ENCODE data around the gene APEH.

APEH gene

DNA sequence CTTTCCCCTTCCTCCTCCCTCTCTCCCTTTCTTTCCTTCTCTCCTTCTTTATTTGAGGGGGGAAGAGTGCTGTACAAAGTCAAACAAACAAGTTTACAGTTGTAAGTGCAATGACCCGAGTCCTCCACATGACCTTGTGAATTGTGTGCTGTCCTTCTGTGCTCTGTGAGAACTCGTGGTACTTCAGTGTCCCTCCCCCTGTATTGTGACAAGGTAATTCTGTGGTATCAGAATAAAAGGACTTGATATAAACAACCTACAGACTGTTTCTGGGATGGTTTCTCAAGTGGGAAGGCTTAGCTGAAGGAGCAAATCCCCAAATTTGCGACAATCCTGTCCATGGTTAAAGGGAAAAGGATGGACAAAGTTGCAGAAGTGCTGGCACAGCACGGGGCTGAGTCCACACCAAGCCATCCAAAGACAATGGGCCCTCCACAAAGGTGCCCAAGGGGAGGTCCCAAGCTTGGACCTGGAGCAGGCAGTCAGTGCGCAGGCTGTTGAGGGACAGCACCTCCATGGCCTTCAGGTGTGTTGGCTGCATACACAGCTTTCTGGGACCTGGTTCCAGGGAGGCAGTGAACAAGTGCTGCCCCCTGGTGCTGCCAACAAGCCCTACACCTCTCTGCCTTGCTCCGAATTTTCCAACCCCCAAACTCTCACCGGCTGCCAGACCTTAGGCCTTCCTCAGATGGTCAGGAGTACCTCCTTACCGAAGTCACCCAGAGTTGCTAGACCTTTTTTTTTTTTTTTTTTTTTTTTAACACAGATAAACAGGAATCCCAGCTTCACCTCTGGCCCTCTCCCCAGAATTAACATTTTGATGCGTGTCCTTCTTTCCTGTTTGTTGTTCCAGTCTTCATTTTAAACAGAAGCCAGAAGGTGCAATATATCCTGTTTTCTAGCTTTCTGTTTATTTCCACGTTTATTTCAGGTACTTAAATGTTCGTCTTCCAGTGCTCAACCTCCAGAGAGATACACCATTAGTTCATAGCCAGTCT is 2.6 kb upstream of the APEH start:
- no peak overlapping the region for H3K4me3 ChIP-seq (ENCODE audit: low read depth, low read length)

DNA sequence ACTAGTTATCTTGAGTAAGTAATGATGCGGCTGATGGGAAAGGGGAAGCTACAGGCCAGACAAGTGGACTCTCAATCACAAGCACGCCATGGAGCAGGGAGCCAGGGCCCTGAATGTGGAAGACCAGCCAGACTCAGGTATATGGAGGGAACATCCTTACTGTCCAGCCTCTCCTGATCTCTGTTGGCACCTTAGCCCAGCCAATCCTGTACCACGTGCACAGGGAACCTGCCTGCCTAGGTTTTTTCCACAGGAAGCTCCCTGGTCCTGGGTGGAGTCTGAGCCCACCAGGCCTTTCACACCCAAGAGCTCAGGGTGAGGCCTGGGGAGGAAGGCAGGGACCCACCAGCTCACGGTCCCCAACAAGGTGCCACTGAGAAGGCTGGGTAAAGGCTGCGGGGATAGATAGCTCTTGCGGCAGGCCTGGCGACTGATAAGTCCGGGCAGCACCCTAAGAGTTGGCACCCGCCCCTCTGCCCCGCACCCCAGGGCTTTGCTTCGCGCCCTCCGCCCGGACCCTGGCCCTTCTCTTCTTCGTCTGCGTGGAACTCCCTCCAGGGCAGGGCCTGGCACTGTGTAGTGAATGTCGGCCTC is 933 bp upstream of the APEH start:
- TF ChIP-seq, protein P1, sequence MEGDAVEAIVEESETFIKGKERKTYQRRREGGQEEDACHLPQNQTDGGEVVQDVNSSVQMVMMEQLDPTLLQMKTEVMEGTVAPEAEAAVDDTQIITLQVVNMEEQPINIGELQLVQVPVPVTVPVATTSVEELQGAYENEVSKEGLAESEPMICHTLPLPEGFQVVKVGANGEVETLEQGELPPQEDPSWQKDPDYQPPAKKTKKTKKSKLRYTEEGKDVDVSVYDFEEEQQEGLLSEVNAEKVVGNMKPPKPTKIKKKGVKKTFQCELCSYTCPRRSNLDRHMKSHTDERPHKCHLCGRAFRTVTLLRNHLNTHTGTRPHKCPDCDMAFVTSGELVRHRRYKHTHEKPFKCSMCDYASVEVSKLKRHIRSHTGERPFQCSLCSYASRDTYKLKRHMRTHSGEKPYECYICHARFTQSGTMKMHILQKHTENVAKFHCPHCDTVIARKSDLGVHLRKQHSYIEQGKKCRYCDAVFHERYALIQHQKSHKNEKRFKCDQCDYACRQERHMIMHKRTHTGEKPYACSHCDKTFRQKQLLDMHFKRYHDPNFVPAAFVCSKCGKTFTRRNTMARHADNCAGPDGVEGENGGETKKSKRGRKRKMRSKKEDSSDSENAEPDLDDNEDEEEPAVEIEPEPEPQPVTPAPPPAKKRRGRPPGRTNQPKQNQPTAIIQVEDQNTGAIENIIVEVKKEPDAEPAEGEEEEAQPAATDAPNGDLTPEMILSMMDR (IDR thresholded peaks at IDR 0.05; ENCODE audit: low read depth, low read length), result no peak
- no peak for DNase-seq
- Histone ChIP-seq H3K27me3 (no peaks in the 10 kb centered on the region), H3K9me3 (no peaks in the 10 kb centered on the region), H3K4me3 (ENCODE audit: low read depth, low read length) (peak overlapping the region; percentile 60), H3K4me1 (0 out of 2 replicates have a peak, but pooled peaks cover 3% of the 10 kb centered on the region), H3K36me3 (no peaks in the 10 kb centered on the region)

More for the DNA sequence above, 2.6 kb upstream of the APEH start:
- peak; percentile 66 for DNase-seq
- TF ChIP-seq, protein P1 (IDR thresholded peaks at IDR 0.05; ENCODE audit: low read depth, low read length), result peak; percentile 77
- 0 out of 2 replicates have a peak, but pooled peaks cover 3% of the 10 kb centered on the region for H3K4me1 ChIP-seq
- H3K27me3 ChIP-seq, result no peaks in the 10 kb centered on the region
- H3K9me3 ChIP-seq, result no peaks in the 10 kb centered on the region
- no peaks in the 10 kb centered on the region for H3K36me3 ChIP-seq

DNA sequence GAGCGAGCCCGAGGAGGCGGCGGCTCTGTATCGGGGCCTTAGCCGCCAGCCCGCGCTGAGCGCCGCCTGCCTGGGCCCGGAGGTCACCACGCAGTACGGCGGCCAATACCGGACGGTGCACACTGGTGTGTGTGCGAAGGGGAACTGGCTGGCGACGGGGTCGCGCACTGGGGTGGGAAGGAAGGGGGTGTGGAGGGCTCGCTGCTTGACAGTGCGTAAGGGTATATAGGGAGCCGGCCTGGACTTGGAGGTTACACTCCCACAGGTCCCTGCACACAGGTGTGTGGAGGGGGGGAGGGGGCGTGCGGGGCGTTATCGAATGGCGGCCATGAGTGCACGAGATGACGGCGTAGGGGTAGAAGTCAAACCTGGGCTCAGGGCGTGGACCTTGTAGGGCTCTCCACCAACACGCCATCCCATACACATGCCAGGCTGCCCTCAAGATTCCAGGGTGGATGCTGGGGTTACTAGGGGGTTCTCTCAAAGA is 389 bp downstream of the APEH start:
- DNase-seq, result no peak
- TF ChIP-seq, protein P1 (IDR thresholded peaks at IDR 0.05; ENCODE audit: low read depth, low read length), result no peak
- Histone ChIP-seq H3K4me3 (ENCODE audit: low read depth, low read length) (peak overlapping the region; percentile 60), H3K4me1 (0 out of 2 replicates have a peak, but pooled peaks cover 3% of the 10 kb centered on the region), H3K36me3 (no peaks in the 10 kb centered on the region), H3K27me3 (no peaks in the 10 kb centered on the region), H3K9me3 (no peaks in the 10 kb centered on the region)

DNA sequence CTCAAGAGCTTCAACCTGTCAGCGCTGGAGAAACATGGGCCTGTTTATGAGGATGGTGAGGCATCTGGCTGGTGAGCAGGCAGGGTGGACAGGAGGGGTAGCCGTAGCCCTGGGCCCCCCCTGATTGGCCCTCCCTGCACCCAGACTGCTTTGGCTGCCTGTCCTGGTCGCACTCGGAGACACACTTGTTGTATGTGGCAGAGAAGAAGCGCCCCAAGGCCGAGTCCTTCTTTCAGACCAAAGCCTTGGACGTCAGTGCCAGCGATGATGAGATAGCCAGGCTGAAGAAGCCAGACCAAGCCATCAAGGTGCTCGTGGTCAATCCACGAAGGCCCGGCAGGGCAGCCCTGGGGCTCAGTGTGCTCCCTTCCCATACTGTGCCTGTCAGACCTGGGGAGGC is 1.8 kb downstream of the APEH start:
- H3K4me3 ChIP-seq (ENCODE audit: low read depth, low read length), result no peak overlapping the region
- H3K27me3 ChIP-seq, result no peaks in the 10 kb centered on the region
- DNase-seq, result no peak
- TF ChIP-seq, protein P1 (IDR thresholded peaks at IDR 0.05; ENCODE audit: low read depth, low read length), result no peak
- no peaks in the 10 kb centered on the region for H3K36me3 ChIP-seq
- H3K9me3 ChIP-seq, result no peaks in the 10 kb centered on the region
- H3K4me1 ChIP-seq, result 0 out of 2 replicates have a peak, but pooled peaks cover 3% of the 10 kb centered on the region

DNA sequence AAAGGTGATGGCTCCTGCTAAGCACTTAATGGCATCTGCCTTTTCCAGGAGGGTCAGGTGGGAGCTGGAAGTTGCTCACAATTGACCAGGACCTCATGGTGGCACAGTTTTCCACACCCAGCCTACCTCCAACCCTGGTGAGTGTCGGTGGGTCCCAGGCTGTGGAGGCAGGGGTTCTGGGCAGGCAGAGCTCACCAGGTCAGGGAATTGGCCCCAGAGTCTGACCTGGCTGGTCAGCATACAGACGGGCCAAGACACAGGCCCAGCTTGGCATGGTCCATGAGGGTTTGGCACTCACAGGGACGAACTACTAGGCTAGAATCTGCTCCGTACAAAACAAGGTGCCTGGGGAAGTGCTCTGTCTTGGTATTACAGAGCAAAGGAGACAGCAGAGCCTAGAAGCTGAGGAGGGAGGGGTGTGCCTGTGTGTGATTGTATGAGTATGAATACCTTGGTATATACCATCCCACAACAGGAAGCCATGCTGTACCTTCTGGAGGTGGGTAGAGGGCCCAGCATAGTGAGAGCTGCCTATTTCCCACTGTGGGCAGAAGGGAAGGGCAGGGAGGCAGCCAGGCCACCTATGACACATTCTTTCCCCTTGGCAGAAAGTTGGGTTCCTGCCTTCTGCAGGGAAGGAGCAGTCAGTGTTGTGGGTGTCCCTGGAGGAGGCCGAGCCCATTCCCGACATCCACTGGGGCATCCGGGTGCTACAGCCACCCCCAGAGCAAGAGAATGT is 6.5 kb downstream of the APEH start:
- TF ChIP-seq, protein P1 (IDR thresholded peaks at IDR 0.05; ENCODE audit: low read depth, low read length), result no peak
- Histone ChIP-seq H3K27me3 (no peaks in the 10 kb centered on the region), H3K4me3 (ENCODE audit: low read depth, low read length) (no peak overlapping the region), H3K4me1 (no peaks in the 10 kb centered on the region), H3K9me3 (no peaks in the 10 kb centered on the region), H3K36me3 (no peaks in the 10 kb centered on the region)
- DNase-seq, result no peak

Measured in BE2C (cell line).